Gastrocnemius medialis (tissue), 4 donors: Measurements from ENCODE around the gene CDKN1C. TPM values are rescaled to one million over a fixed set of nuclear protein-coding genes. Genes with fewer than 3 reads are reported as not detected.

Source experiments
- ATAC-seq, 2 donors: fragments of 150-250 bp; one replicate each; pipeline ENCODE4 v1.9.1; 2016
- DNase-seq, 2 donors: peaks; one replicate each; pipeline ENCODE4 v3.0.0-alpha.2; 2019
- H3K27ac ChIP-seq, 4 donors: fragments of 200-600 bp; sonication (generic); 1 replicate in 1 of 4; 2 replicates in 3 of 4; pipeline ENCODE4 v1.5.1; 2016 to 2018; ENCODE audit warnings: mild to moderate bottlenecking in 2 of 4, moderate library complexity in 1 of 4
- H3K27me3 ChIP-seq, 3 donors: fragments of 200-600 bp; sonication (generic) in 2 of 3; 1 replicate in 1 of 3; 2 replicates in 2 of 3; pipeline versions ENCODE4 v1.5.1 to v1.6.0; 2016 to 2019; ENCODE audit warnings: mild to moderate bottlenecking in 1 of 3, moderate library complexity in 1 of 3
- H3K36me3 ChIP-seq, 2 donors: fragments of 200-600 bp; sonication (generic) in 1 of 2; one replicate each; pipeline ENCODE4 v1.5.1; 2017 to 2018
- H3K4me1 ChIP-seq, 2 donors: fragments of 200-600 bp; sonication (generic) in 1 of 2; one replicate each; pipeline ENCODE4 v1.5.1; 2016 to 2017; ENCODE audit warnings: mild to moderate bottlenecking in 2 of 2
- H3K4me3 ChIP-seq, 4 donors: fragments of 200-600 bp; sonication (generic) in 3 of 4; 1 replicate in 1 of 4; 2 replicates in 3 of 4; pipeline ENCODE4 v1.5.1; 2016 to 2019; ENCODE audit warnings: mild to moderate bottlenecking in 2 of 4
- H3K9me3 ChIP-seq, 3 donors: fragments of 200-600 bp; sonication (generic) in 2 of 3; 1 replicate in 1 of 3; 2 replicates in 2 of 3; pipeline ENCODE4 v1.5.1; 2016 to 2019
- POLR2A ChIP-seq, 2 donors: fragments of 450-650 bp; IDR thresholded peaks; one replicate each; pipeline ENCODE4 v1.6.1; 2017; ENCODE audit warnings: antibody characterized with exemption in 2 of 2, mild to moderate bottlenecking in 2 of 2, moderate library complexity in 2 of 2
- in situ Hi-C, 4 donors: fragments of 200-750 bp; cut with MboI; loops; one replicate each; pipeline versions ENCODE4 v1.15.0 to v1.8.0; 2017; ENCODE audit warnings: low sequenced_read_pairs in 4 of 4
- intact Hi-C: fragments of 100-400 bp; cut with DNase I; formaldehyde crosslinking; loops from one replicate; pipeline ENCODE4 v1.15.1; 2023; ENCODE audit warnings: low total_unique reads
- total RNA-seq, 4 donors: library from RNA; depleted of rRNA; stranded (reverse); fragments of >200 nt; gene quantifications; one replicate each; pipeline versions ENCODE4 v1.1.0 to v1.2.3, GENCODE V29; 2016
- TF ChIP-seq, protein P1 (sequence below), 5 experiments: fragments of 450-650 bp in 3 of 5; fragments of 200-600 bp in 2 of 5; sonication (generic) in 2 of 5; IDR thresholded peaks in 4 of 5; conservative IDR thresholded peaks in 1 of 5; 1 replicate in 4 of 5; 2 replicates in 1 of 5; pipeline ENCODE4 v1.5.1; 2016 to 2019; ENCODE audit warnings: antibody characterized with exemption in 5 of 5, mild to moderate bottlenecking in 3 of 5, moderate library complexity in 3 of 5

Gene CDKN1C
- total RNA-seq, 4 donors from 2014 or later: 22.0 to 56.9 (median 38.5) TPM

GRCh38 chr11:2916892-2917645, 31.5 kb upstream of the CDKN1C start:
- in situ Hi-C loops: no loop called here
- Histone ChIP-seq H3K9me3 (no peaks in the 10 kb centered on the region), H3K27me3 (no peaks in the 10 kb centered on the region), H3K4me3 (no peak overlapping the region), H3K27ac (no peak overlapping the region), H3K36me3 (no peaks in the 10 kb centered on the region), H3K4me1 (no peaks in the 10 kb centered on the region)
- no peak for TF ChIP-seq POLR2A (IDR thresholded peaks at IDR 0.05)
- TF ChIP-seq, protein P1, sequence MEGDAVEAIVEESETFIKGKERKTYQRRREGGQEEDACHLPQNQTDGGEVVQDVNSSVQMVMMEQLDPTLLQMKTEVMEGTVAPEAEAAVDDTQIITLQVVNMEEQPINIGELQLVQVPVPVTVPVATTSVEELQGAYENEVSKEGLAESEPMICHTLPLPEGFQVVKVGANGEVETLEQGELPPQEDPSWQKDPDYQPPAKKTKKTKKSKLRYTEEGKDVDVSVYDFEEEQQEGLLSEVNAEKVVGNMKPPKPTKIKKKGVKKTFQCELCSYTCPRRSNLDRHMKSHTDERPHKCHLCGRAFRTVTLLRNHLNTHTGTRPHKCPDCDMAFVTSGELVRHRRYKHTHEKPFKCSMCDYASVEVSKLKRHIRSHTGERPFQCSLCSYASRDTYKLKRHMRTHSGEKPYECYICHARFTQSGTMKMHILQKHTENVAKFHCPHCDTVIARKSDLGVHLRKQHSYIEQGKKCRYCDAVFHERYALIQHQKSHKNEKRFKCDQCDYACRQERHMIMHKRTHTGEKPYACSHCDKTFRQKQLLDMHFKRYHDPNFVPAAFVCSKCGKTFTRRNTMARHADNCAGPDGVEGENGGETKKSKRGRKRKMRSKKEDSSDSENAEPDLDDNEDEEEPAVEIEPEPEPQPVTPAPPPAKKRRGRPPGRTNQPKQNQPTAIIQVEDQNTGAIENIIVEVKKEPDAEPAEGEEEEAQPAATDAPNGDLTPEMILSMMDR (IDR thresholded peaks at IDR 0.05 in 4 of 5, conservative IDR thresholded peaks at IDR 0.05 in 1 of 5): no peak
- ATAC-seq: no peak
- intact Hi-C loops: no loop called here
- DNase-seq: no peak

GRCh38 chr11:2916114-2916891, 30.7 kb upstream of the CDKN1C start:
- Histone ChIP-seq H3K27me3 (no peaks in the 10 kb centered on the region), H3K36me3 (no peaks in the 10 kb centered on the region), H3K4me1 (no peaks in the 10 kb centered on the region), H3K4me3 (no peak overlapping the region), H3K27ac (no peak overlapping the region), H3K9me3 (no peaks in the 10 kb centered on the region)
- ATAC-seq (no peak), DNase-seq (no peak)
- TF ChIP-seq POLR2A (IDR thresholded peaks at IDR 0.05): no peak
- TF ChIP-seq, protein P1 (IDR thresholded peaks at IDR 0.05 in 4 of 5, conservative IDR thresholded peaks at IDR 0.05 in 1 of 5): no peak
- in situ Hi-C loops (no loop called here), intact Hi-C loops (no loop called here)

DNA sequence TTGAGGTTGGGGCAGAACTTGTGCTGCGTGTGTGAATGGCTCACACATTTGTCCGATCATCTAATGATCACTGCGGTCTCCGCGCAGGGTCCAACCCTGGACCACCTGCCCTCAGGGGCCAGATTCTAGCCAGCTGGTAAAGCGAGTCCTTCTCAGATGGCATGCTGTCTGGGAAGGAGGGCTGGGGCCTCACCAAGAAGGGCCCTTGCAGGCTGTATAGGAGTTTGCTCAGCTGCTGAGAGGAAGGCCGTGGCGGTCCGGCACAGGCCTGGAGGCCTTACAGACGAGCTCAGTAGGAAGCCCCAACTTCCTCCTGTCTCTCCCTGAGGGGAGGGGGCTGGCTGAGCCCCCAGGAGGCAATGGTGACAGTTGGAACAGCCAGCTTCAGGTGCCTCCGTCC, 29.9 kb upstream of the CDKN1C start:
- Histone ChIP-seq H3K36me3 (no peaks in the 10 kb centered on the region), H3K27ac (no peak overlapping the region), H3K9me3 (no peaks in the 10 kb centered on the region), H3K27me3 (no peaks in the 10 kb centered on the region), H3K4me3 (no peak overlapping the region), H3K4me1 (no peaks in the 10 kb centered on the region)
- TF ChIP-seq POLR2A (IDR thresholded peaks at IDR 0.05): no peak
- TF ChIP-seq, protein P1 (IDR thresholded peaks at IDR 0.05 in 4 of 5, conservative IDR thresholded peaks at IDR 0.05 in 1 of 5): no peak
- intact Hi-C loops: no loop called here
- in situ Hi-C loops: no loop called here
- ATAC-seq (no peak), DNase-seq (no peak)

- Histone ChIP-seq H3K9me3 (no peaks in the 10 kb centered on the region), H3K4me3 (no peak overlapping the region), H3K27me3 (peaks cover 0 to under 1% (median 0%) of the 10 kb centered on the region in 3 donors), H3K36me3 (no peaks in the 10 kb centered on the region), H3K27ac (no peak overlapping the region), H3K4me1 (no peaks in the 10 kb centered on the region)
- in situ Hi-C loops: no loop called here
- DNase-seq (no peak), ATAC-seq (no peak)
- intact Hi-C loops: no loop called here
- TF ChIP-seq, protein P1 (IDR thresholded peaks at IDR 0.05 in 4 of 5, conservative IDR thresholded peaks at IDR 0.05 in 1 of 5): no peak
- TF ChIP-seq POLR2A (IDR thresholded peaks at IDR 0.05): no peak
These were observed 29.1 kb upstream of the CDKN1C start for GRCh38 chr11:2914455-2915195.
